ENCODE data around the gene SPHK2. TPM values are rescaled to one million over a fixed set of nuclear protein-coding genes. Genes with fewer than 3 reads are reported as not detected.

Gene SPHK2
- total RNA-seq, 2 donors from 2014 or later: 26.9 to 27.2 TPM

DNA sequence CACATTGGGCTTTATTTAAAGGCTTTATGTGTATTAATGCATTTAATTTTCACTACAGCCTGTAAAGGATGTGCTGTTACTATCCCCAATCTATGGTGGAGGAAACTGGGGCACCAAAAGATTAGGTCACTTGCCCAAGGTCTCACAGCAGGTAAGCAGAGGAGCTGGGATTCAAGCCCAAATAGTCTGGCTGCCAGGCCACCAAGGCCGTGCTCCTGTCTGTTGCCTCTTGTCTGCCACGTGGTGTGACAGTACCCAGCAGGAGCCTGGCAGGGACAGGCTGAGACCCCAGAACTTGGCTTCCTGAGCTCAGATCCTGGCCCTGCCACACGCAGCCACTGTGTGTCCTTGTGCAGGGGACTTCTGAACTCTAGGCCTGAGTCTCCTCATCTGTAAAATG, 49.0 kb downstream of the SPHK2 start:
- no peak overlapping the region for H3K27ac Mint-ChIP-seq
- no peaks in the 10 kb centered on the region for H3K27me3 Mint-ChIP-seq (ENCODE audit: low read depth)
- H3K36me3 Mint-ChIP-seq (ENCODE audit: insufficient read depth in 2 of 2): peaks cover 0 to 2% of the 10 kb centered on the region in 2 donors
- H3K4me1 Mint-ChIP-seq (ENCODE audit: low read depth): no peaks in the 10 kb centered on the region
- H3K9me3 Mint-ChIP-seq: peaks cover 0 to 6% of the 10 kb centered on the region in 2 donors
- ATAC-seq (replicated peaks in 1 of 2) (no peak), DNase-seq (no peak)
- H3K4me3 Mint-ChIP-seq: no peak overlapping the region

DNA sequence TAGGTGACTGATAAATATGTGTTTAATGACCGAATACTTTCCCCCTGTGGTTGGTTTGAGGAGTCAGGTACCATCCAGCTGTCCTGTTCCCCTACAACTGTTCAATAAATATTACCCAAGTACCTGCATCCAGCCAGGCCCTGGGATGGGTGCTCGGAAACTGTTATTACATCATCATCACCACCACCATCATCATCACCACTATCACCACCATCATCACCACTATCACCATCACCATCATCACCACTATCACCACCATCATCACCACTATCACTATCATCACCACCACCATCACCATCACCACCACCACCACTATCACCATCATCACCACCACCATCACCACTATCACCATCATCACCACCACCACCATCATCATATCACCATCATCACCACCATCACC, 49.5 kb downstream of the SPHK2 start:
- no peak for DNase-seq
- no peak for ATAC-seq (replicated peaks in 1 of 2)
- no peaks in the 10 kb centered on the region for H3K27me3 Mint-ChIP-seq (ENCODE audit: low read depth)
- H3K9me3 Mint-ChIP-seq: peaks cover 0 to 6% of the 10 kb centered on the region in 2 donors
- peaks cover 0 to 2% of the 10 kb centered on the region in 2 donors for H3K36me3 Mint-ChIP-seq (ENCODE audit: insufficient read depth in 2 of 2)
- H3K27ac Mint-ChIP-seq: no peak overlapping the region
- no peaks in the 10 kb centered on the region for H3K4me1 Mint-ChIP-seq (ENCODE audit: low read depth)
- no peak overlapping the region for H3K4me3 Mint-ChIP-seq

DNA sequence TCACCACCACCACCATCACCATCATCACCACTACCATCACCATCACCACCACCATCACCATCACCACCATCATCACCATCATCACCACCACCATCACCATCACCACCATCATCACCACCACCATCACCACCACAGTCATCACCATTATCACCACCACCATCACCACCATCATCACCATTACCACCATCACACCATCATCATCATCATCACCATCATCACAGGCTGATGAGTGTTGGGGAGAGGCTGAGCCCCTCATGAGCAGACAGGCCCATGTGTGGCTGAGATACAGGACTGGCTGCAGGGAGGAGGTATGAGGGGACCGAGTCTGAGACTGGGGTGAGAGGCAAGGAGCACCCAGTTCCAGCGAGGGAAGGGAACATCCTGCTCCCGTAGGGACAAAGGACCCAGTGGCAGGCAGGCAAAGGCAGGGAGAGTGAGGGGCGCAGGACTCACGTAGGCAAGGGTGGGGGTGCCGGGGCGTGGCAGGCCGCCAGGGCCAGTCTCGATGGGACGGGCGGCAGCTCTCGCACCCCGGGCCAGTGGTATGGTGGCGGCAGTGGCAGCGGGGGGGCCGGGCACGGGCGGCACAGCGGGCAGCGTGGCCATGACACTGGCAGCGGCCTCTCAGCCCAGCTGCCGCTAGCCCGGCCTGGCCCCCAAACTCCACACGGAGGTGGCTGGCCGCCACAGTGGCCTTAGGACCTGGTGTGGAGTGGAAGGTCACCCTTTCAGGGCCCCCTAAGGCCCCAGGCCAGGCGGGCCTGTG, 50.8 kb downstream of the SPHK2 start:
- H3K4me3 Mint-ChIP-seq: no peak overlapping the region
- H3K27ac Mint-ChIP-seq: peak overlapping the region; percentile 24
- ATAC-seq (replicated peaks in 1 of 2) (no peak), DNase-seq (no peak)
- H3K36me3 Mint-ChIP-seq (ENCODE audit: insufficient read depth in 2 of 2): peaks cover 0 to 2% of the 10 kb centered on the region in 2 donors
- H3K4me1 Mint-ChIP-seq (ENCODE audit: low read depth): peaks cover under 1% of the 10 kb centered on the region
- no peaks in the 10 kb centered on the region for H3K27me3 Mint-ChIP-seq (ENCODE audit: low read depth)
- H3K9me3 Mint-ChIP-seq: peaks cover 0 to 6% of the 10 kb centered on the region in 2 donors

DNA sequence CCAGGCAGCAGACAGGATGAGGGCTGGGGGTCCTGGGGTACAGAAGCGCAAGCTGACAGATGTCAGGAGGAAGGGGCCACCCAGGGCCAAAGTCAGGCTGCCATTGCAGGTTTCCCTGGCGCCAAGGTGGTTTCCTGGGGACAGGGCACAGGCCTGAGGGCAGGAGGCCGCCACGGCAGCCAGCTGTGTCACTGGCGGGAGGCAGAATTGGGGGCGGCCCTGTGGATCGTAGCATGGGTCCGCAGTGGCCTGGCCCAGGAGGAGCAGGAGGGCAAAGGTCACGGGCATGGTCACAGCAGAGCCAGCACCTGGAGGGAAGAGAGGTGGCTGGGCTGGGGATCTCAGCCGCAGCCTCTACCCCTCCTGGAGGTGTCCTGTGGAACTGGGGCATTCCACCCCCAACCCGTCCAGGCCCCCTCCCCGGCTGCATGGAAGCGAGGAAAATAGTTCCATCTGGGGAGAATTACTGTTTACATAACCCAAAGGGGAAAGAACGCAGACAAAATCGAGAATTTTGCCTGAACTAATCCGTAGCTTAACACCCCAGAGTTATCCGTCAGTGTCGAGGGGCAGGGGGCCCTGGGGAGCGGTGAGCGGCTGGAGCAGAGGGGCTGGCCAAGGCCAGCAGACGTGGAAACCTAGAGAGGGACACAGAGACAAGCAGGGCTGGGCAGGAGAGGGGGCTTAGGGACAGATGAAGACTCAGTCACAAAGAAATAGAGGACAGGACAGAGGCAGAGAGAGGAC, 51.6 kb downstream of the SPHK2 start:
- Mint-ChIP-seq H3K36me3 (ENCODE audit: insufficient read depth in 2 of 2) (peaks cover 0 to 2% of the 10 kb centered on the region in 2 donors), H3K27ac (no peak overlapping the region), H3K9me3 (peaks cover 0 to 6% of the 10 kb centered on the region in 2 donors), H3K4me3 (no peak overlapping the region), H3K27me3 (ENCODE audit: low read depth) (no peaks in the 10 kb centered on the region), H3K4me1 (ENCODE audit: low read depth) (peaks cover 5% of the 10 kb centered on the region)
- ATAC-seq (replicated peaks in 1 of 2) (no peak), DNase-seq (no peak)

DNA sequence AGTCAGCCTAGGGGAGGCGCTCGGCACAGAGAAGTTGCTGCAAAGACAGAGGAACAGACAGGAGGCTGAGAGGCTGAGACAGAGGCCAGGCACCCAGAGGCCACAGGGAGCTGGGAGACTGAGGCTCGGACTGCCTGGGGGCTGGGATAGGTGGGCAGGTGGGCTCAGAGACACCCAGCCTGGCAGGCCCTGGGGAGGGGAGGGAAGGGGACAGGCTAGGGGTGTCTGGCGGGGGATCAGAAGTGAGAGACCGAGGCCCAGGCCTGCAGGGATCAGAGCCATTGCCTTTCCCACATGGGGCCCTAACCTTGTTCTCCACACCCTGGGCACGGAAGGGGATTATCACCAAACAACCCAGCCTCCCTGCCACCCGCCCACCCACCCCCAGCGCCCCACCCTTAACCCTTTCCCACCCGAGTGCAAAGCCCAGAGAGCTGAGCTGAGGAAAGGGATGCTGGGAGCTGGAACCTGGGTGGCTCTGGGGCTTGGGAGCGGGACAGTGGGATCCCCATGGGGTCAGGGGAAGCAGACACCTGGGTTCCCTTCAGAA, 52.2 kb downstream of the SPHK2 start:
- peaks cover 0 to 2% of the 10 kb centered on the region in 2 donors for H3K36me3 Mint-ChIP-seq (ENCODE audit: insufficient read depth in 2 of 2)
- peaks cover 5% of the 10 kb centered on the region for H3K4me1 Mint-ChIP-seq (ENCODE audit: low read depth)
- H3K27ac Mint-ChIP-seq: no peak overlapping the region
- peaks cover 0 to 6% of the 10 kb centered on the region in 2 donors for H3K9me3 Mint-ChIP-seq
- DNase-seq: no peak
- H3K4me3 Mint-ChIP-seq: no peak overlapping the region
- H3K27me3 Mint-ChIP-seq (ENCODE audit: low read depth): no peaks in the 10 kb centered on the region
- ATAC-seq (replicated peaks in 1 of 2): no peak

DNA sequence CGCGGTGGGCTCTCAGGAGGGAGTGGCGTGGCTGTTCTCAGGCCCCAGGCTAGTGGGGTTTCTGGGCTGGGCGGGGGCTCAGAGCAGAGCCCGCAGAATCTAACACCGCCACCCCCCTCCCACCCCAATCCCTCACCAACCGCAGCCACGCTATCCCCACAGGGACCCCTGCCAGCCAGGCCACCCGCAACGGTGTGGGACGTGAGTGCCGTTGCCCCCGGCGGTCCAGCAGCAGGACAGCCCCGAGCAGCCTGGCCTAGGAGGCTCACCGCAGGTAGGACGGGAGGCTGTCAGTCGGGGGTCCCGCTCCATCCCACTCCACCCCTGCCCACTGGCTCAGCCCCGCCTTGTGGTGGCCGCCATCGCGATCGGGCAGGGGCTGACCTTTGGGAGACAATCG, 53.7 kb downstream of the SPHK2 start, which contains the start of gene NTN5:
Gene NTN5, minus strand, starts transcription at position 24 of the 400 bp plus-strand sequence. CDS start 2,031 bp downstream, outside the sequence.
- no peak within 1 kb of the TSS for H3K27ac Mint-ChIP-seq
- DNase-seq (no peak), ATAC-seq (replicated peaks in 1 of 2) (no peak)
- H3K36me3 Mint-ChIP-seq (ENCODE audit: insufficient read depth in 2 of 2): peaks cover 0 to 2% of the 10 kb centered on the region in 2 donors
- peaks cover 5% of the 10 kb centered on the region for H3K4me1 Mint-ChIP-seq (ENCODE audit: low read depth)
- no peak within 1 kb of the TSS for H3K4me3 Mint-ChIP-seq
- H3K9me3 Mint-ChIP-seq: peaks cover 0 to 6% of the 10 kb centered on the region in 2 donors
- no peaks in the 10 kb centered on the region for H3K27me3 Mint-ChIP-seq (ENCODE audit: low read depth)

DNA sequence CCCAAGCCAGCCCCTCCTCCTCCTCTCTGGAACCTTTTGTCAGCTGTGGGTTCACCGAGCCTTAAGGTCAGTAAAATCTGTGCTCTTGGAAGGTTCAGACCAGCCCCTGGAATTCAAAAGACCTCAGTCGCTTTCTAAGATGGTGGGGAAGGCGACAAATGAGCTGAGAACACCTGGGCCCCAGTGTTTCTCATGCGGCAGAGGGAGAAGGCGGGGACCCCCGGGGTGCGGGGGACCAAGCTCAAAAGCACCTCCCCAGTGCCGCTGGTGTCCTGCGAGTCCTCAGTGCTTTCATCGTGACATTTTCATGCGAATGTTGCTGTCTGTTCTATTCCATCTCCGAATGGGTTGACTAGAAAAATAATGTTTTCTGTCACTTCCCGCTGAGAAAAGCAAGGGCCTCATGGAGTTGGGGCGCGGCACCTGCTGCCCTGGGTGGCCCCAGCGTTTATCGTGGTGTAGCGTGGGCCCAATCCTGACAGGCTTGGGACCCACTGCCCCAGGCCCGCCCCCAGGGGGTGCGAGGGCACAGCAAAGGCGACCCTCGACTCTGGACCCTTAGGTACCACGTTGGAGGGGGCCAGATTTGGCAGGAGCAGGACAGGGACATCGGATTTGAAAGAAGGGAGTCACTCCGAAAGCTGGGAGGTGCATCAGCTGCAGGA, 54.3 kb downstream of the SPHK2 start:
- Mint-ChIP-seq H3K9me3 (peaks cover 0 to 6% of the 10 kb centered on the region in 2 donors), H3K4me3 (no peak overlapping the region), H3K27me3 (ENCODE audit: low read depth) (no peaks in the 10 kb centered on the region), H3K4me1 (ENCODE audit: low read depth) (peaks cover 5% of the 10 kb centered on the region), H3K27ac (no peak overlapping the region), H3K36me3 (ENCODE audit: insufficient read depth in 2 of 2) (peaks cover 0 to 2% of the 10 kb centered on the region in 2 donors)
- no peak for DNase-seq
- ATAC-seq (replicated peaks in 1 of 2): no peak

DNA sequence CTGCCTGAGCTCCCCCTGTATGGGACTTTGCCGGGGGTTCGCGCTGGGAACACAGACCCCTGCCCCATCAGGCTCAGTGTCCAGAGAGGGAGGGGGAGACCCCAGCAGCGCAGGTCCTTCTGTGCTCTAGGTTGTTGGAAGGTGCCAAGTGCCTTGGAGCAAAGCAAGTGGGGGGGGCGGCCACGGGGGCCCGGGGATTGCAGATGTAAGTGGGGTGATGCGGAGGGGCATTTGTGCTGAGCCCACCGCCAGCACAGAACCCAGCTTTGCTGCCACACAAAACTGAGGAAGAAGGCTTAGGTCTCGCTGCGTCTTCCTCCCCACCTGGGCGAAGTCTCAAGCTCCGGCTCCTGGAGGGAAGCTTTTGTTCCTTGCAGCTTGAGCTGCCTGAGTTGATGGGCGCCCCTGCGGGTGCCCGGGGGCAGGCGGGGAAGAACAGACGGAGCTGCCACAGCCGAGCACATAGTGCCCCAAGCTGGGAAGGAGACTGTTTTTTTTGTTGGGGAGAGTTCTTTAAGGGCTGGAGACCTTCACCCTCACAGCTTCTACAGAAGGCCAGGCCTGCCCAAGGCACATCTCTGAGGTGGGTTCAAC, 55.0 kb downstream of the SPHK2 start:
- Mint-ChIP-seq H3K4me3 (no peak overlapping the region), H3K27me3 (ENCODE audit: low read depth) (no peaks in the 10 kb centered on the region), H3K9me3 (peaks cover 0 to 6% of the 10 kb centered on the region in 2 donors), H3K27ac (no peak overlapping the region), H3K4me1 (ENCODE audit: low read depth) (peaks cover 5% of the 10 kb centered on the region), H3K36me3 (ENCODE audit: insufficient read depth in 2 of 2) (peaks cover 0 to 2% of the 10 kb centered on the region in 2 donors)
- no peak for ATAC-seq (replicated peaks in 1 of 2)
- DNase-seq: no peak

DNA sequence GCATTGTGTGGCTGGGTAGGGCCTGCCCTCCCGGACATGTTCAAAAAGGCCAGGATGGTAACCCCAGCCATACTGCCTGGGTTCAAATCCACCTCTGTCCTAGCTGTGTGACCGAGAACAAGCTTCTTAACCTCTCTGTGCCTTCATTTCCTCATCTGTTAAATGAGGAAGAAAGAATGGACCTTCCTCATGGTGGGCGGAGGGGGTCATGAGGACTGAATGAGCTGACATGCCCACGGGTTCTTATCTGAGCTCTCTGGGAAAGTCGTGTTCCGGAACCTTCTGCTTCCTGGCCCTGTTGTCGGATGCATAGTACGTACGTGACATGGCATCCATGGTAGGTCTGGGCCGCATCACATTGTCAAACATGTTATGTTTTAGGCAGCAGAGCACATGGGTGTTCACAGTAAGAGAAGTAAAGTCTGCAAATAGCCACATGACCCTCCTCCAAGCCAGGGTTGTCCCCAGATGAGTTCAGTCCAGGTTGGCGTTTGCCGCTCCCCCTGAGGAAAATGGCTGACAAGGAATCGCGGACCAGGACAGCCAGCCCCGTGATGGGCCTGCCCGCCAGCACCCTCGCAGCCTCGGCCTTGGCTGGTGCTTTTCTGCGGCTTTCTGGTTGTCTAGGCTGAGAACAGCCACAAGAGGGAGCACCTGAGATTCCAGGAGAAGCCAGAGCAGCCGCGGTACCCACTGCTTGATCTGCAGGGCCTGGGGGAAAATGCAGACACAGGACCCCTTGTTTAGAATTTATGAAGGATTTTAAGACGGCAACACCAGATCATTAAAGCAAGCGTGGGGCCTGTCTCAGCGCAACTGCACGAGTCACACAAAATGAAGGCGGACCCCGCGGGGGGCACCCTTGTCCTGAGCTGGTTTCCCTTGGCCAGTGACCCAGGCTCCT, 55.9 kb downstream of the SPHK2 start:
- no peak overlapping the region for H3K4me3 Mint-ChIP-seq
- no peak overlapping the region for H3K27ac Mint-ChIP-seq
- DNase-seq (peak; percentile 78 to 82), ATAC-seq (replicated peaks in 1 of 2) (peak; percentile 87 to 91)
- H3K36me3 Mint-ChIP-seq (ENCODE audit: insufficient read depth in 2 of 2): no peaks in the 10 kb centered on the region
- H3K9me3 Mint-ChIP-seq: no peaks in the 10 kb centered on the region
- no peaks in the 10 kb centered on the region for H3K27me3 Mint-ChIP-seq (ENCODE audit: low read depth)
- peaks cover 5% of the 10 kb centered on the region for H3K4me1 Mint-ChIP-seq (ENCODE audit: low read depth)

DNA sequence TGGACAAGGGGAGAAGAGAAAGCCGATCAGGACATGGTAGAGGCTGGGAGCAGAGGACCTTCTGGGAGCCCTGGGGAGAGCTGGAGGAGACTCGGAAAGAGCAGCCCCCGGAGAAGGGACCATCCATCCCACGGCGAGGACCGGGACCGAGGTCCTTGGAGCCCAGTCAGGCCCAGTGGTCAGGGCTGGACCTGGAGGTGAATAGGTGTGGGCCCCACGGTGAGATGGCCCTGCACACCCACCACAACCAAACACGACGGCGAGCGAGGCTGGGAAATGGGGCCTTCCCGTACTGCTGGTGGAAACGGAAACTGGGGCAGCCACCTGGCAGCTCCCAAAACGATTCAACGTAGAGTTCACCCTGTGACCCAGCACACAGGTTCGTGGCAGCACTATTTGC, 57.2 kb downstream of the SPHK2 start:
- Mint-ChIP-seq H3K4me1 (ENCODE audit: low read depth) (peaks cover 5% of the 10 kb centered on the region), H3K27me3 (ENCODE audit: low read depth) (no peaks in the 10 kb centered on the region), H3K27ac (no peak overlapping the region), H3K9me3 (no peaks in the 10 kb centered on the region), H3K4me3 (no peak overlapping the region), H3K36me3 (ENCODE audit: insufficient read depth in 2 of 2) (no peaks in the 10 kb centered on the region)
- ATAC-seq (replicated peaks in 1 of 2) (no peak), DNase-seq (no peak)

DNA sequence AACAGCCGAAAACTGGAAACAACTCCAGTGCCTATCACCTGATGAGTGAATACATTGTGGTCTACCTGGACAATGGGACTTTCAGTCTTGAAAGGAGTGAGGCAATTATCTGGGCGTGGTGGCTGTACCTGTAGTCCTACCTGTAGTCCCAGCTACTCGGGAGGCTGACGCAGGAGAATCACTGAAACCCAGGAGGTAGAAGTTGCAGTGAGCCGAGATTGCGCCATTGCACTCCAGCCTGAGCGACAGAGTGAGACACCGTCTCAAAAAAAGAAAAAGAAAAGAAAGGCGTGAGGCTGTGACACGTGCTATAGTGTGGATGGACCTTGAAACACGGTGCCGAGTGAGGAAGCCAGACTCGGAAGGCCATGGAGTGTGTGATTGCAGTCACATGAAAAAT, 57.6 kb downstream of the SPHK2 start:
- Mint-ChIP-seq H3K4me3 (no peak overlapping the region), H3K27me3 (ENCODE audit: low read depth) (no peaks in the 10 kb centered on the region), H3K9me3 (no peaks in the 10 kb centered on the region), H3K27ac (no peak overlapping the region), H3K36me3 (ENCODE audit: insufficient read depth in 2 of 2) (no peaks in the 10 kb centered on the region), H3K4me1 (ENCODE audit: low read depth) (peaks cover 5% of the 10 kb centered on the region)
- DNase-seq (no peak), ATAC-seq (replicated peaks in 1 of 2) (no peak)

DNA sequence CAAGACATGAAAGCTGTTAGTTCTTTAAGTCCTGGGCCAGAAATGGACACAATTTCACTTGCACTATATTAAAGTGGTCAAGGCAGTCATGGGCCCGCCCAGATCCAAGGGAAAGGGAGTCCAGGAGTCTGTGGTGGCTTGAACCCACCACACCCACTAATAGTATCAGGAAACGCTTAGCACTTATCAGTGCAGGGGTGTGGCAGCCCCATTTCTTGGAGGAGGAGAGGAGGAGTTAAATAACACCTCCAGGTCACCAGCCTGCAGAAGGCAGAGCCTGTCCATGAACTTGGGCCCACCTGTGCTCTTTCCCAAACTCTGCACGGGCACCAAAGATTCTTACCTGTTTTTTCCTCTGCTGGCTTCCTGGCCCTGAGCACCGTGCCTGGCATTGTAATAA, 58.9 kb downstream of the SPHK2 start:
- H3K4me1 Mint-ChIP-seq (ENCODE audit: low read depth): peaks cover 9% of the 10 kb centered on the region
- H3K36me3 Mint-ChIP-seq (ENCODE audit: insufficient read depth in 2 of 2): no peaks in the 10 kb centered on the region
- H3K4me3 Mint-ChIP-seq: no peak overlapping the region
- H3K27ac Mint-ChIP-seq: no peak overlapping the region
- H3K9me3 Mint-ChIP-seq: no peaks in the 10 kb centered on the region
- no peaks in the 10 kb centered on the region for H3K27me3 Mint-ChIP-seq (ENCODE audit: low read depth)
- ATAC-seq (replicated peaks in 1 of 2): no peak
- no peak for DNase-seq
